A375 (cell line): ENCODE measurements around the gene UBR7. TPM values are rescaled to one million over a fixed set of nuclear protein-coding genes. Genes with fewer than 3 reads are reported as not detected.

Experiments used
- total RNA-seq: library from RNA; depleted of rRNA; stranded (reverse); fragments of >200 nt; shearing (Covaris generic); gene quantifications from 2 replicates; pipeline ENCODE4 v1.2.3, GENCODE V29; 2014; rRNA removed

The UBR7 gene
- 61.8 and 73.4 TPM in 2 replicates for total RNA-seq

GRCh38 chr14:93206793-93207467, at the start of gene UBR7, which contains the start of gene GON7:
TSS of gene UBR7 (plus strand) at chr14:93207256. CDS start at chr14:93207292, 36 bp downstream.
TSS of gene GON7 (minus strand) at chr14:93207065. CDS start at chr14:93207037, 28 bp downstream.

GRCh38 chr14:93184391-93185348, 22.4 kb upstream of the UBR7 start, which contains the start of the genes LYSET and MOAP1:
TSS of gene LYSET (plus strand) at chr14:93185317. CDS start at chr14:93185406, 89 bp downstream.
TSS of gene MOAP1 (minus strand) at chr14:93184897. CDS start at chr14:93184242, 655 bp downstream.

Other genes starting within 250 kb of the UBR7 start
- gene ITPK1, start 91.3 kb upstream of the UBR7 start, total RNA-seq, result 50.5 and 51.0 TPM in 2 replicates
- 22.6 and 22.7 TPM in 2 replicates for gene MOAP1, start 22.4 kb upstream of the UBR7 start, total RNA-seq
- 6.7 and 6.8 TPM in 2 replicates for gene LYSET, start 21.9 kb upstream of the UBR7 start, total RNA-seq
- 23.3 and 24.8 TPM in 2 replicates for gene GON7, start 191 bp upstream of the UBR7 start, total RNA-seq
- 7.0 and 10.1 TPM in 2 replicates for gene BTBD7, start 125.8 kb downstream of the UBR7 start, total RNA-seq
- gene COX8C, start 139.9 kb downstream of the UBR7 start, total RNA-seq, result not detected in 2 replicates
- not detected in 2 replicates for gene UNC79, start 223.7 kb downstream of the UBR7 start, total RNA-seq